Motor neuron (in vitro differentiated cells): ENCODE data around the gene ITPR1. TPM values are rescaled to one million over a fixed set of nuclear protein-coding genes. Genes with fewer than 3 reads are reported as not detected.
A peak's percentile ranks its signal among the peaks of the same experiment; 100 is the strongest.

Experiments used
- ATAC-seq, 8 experiments: fragments of 200-7000 bp; cut with Tn5 transposase; replicated peaks in 6 of 8; 2 replicates each; pipeline ENCODE4 v1.8.0; 2021; ENCODE audit warnings: mild to moderate bottlenecking in 8 of 8, moderate library complexity in 8 of 8
- H3K27ac ChIP-seq, 2 donors: fragments of 250-450 bp; sonication (Bioruptor Pico); 2 replicates each; pipeline ENCODE4 v1.9.0; 2021; ENCODE audit warnings: antibody characterized with exemption in 2 of 2, mild to moderate bottlenecking in 2 of 2, moderate library complexity in 1 of 2
- H3K4me1 ChIP-seq, 2 donors: fragments of 250-450 bp; sonication (Bioruptor Pico); replicated peaks in 1 of 2; 2 replicates each; pipeline ENCODE4 v1.6.1; 2021; ENCODE audit warnings: antibody characterized with exemption in 2 of 2, mild to moderate bottlenecking in 2 of 2, moderate library complexity in 1 of 2
- H3K4me3 ChIP-seq, 5 donors: fragments of 250-450 bp; sonication (Bioruptor Pico); 2 replicates each; pipeline ENCODE4 v1.9.0; 2021; ENCODE audit warnings: antibody characterized with exemption in 5 of 5, mild to moderate bottlenecking in 5 of 5, moderate library complexity in 4 of 5
- WGBS, 10 experiments: fragments of 450-650 bp; shearing (Covaris generic); methylation state at CpG; one replicate each; pipeline ENCODE4 v1.0.0; 2022; 5-methylcytosine and 5-hydroxymethylcytosine counted together
- in situ Hi-C, 9 experiments: fragments of 400-800 bp; cut with MboI; loops; one replicate each; pipeline ENCODE4 v1.15.0; 2021; ENCODE audit warnings: low sequenced_read_pairs in 9 of 9, low pct_unique_long_range_greater_than_20kb in 2 of 9; ENCODE audit not compliant: unreplicated experiment in 9 of 9
- total RNA-seq, 8 experiments: library from RNA; unstranded; fragments of 300-600 nt; gene quantifications; 2 replicates each; pipeline versions ENCODE4 v1.2.3 to v1.2.4, GENCODE V29; 2022

Gene ITPR1
- total RNA-seq, 8 experiments from 2014 or later: 2.2 to 167 (median 12.2) TPM

GRCh38 chr3:4771243-4771642 is 278.1 kb downstream of the ITPR1 start:
- in situ Hi-C loops: no loop called here
- no peak overlapping the region for H3K4me3 ChIP-seq
- H3K4me1 ChIP-seq: peaks cover 0 to 1% of the 10 kb centered on the region in 2 donors
- no peak for ATAC-seq
- no peak overlapping the region for H3K27ac ChIP-seq
- 79 to 100% (median 84%) methylated on average over 1 to 5 of the region's 5 CpGs; no CpG with 5 or more reads in 2 of the 10 experiments for WGBS, 10 experiments

GRCh38 chr3:4772171-4772804 is 279.1 kb downstream of the ITPR1 start:
- no peak overlapping the region for H3K27ac ChIP-seq
- ATAC-seq: peak in 2 of 8 experiments; percentile 40 to 45
- H3K4me3 ChIP-seq: no peak overlapping the region
- WGBS, 10 experiments: 17 to 90% (median 76%) methylated on average over 1 to 4 of the region's 4 CpGs; no CpG with 5 or more reads in 5 of the 10 experiments
- H3K4me1 ChIP-seq: peaks cover 10 to 12% of the 10 kb centered on the region in 2 donors
- in situ Hi-C loops: no loop called here

- 50 to 94% (median 85%) methylated on average over 1 to 8 of the region's 9 CpGs; no CpG with 5 or more reads in 3 of the 10 experiments for WGBS, 10 experiments
- Histone ChIP-seq H3K4me1 (peaks cover 14 to 17% of the 10 kb centered on the region in 2 donors), H3K4me3 (no peak overlapping the region), H3K27ac (no peak overlapping the region)
- ATAC-seq: no peak
- in situ Hi-C loops: no loop called here
Observed at GRCh38 chr3:4772858-4773257, 279.7 kb downstream of the ITPR1 start.

- in situ Hi-C loops: no loop called here
- ATAC-seq: no peak
- H3K4me1 ChIP-seq: peaks cover 17 to 20% of the 10 kb centered on the region in 2 donors
- H3K27ac ChIP-seq: no peak overlapping the region
- no peak overlapping the region for H3K4me3 ChIP-seq
- WGBS, 10 experiments: 29 to 83% (median 52%) methylated on average over 1 to 2 of the region's 2 CpGs; no CpG with 5 or more reads in 4 of the 10 experiments
Observed at GRCh38 chr3:4773583-4773982, 280.4 kb downstream of the ITPR1 start.

GRCh38 chr3:4774531-4774930 is 281.4 kb downstream of the ITPR1 start:
- H3K4me3 ChIP-seq: no peak overlapping the region
- in situ Hi-C loops: no loop called here
- peaks cover 17 to 20% of the 10 kb centered on the region in 2 donors for H3K4me1 ChIP-seq
- ATAC-seq: no peak
- WGBS, 10 experiments: 80 to 100% (median 91%) methylated on average over 1 to 3 of the region's 3 CpGs; no CpG with 5 or more reads in 4 of the 10 experiments
- H3K27ac ChIP-seq: no peak overlapping the region

GRCh38 chr3:4776399-4776979 is 283.3 kb downstream of the ITPR1 start:
- WGBS, 10 experiments: 40 to 100% (median 79%) methylated on average over 1 to 4 of the region's 4 CpGs

GRCh38 chr3:4776980-4777581 is 283.9 kb downstream of the ITPR1 start:
- ATAC-seq: peak in 7 of 8 experiments; percentile 89 to 99 (median 97)
- 25 to 86% (median 47%) methylated on average over 1 to 5 of the region's 5 CpGs; no CpG with 5 or more reads in 2 of the 10 experiments for WGBS, 10 experiments
- no peak overlapping the region for H3K4me3 ChIP-seq
- in situ Hi-C loops: no loop called here
- no peak overlapping the region for H3K27ac ChIP-seq
- H3K4me1 ChIP-seq: peaks cover 17 to 24% of the 10 kb centered on the region in 2 donors

More at GRCh38 chr3:4776399-4776979, 283.3 kb downstream of the ITPR1 start:
- peak in 1 of 8 experiments; percentile 5 for ATAC-seq
- in situ Hi-C loops: no loop called here
- Histone ChIP-seq H3K4me3 (no peak overlapping the region), H3K27ac (no peak overlapping the region), H3K4me1 (peaks cover 17 to 24% of the 10 kb centered on the region in 2 donors)

- 83 to 100% (median 100%) methylated on average over 2 of the region's 2 CpGs; no CpG with 5 or more reads in 4 of the 10 experiments for WGBS, 10 experiments
- no peak overlapping the region for H3K4me3 ChIP-seq
- in situ Hi-C loops: no loop called here
- no peak for ATAC-seq
- no peak overlapping the region for H3K27ac ChIP-seq
- H3K4me1 ChIP-seq: peaks cover 17 to 24% of the 10 kb centered on the region in 2 donors
Observed at GRCh38 chr3:4778119-4778518, 285.0 kb downstream of the ITPR1 start.

GRCh38 chr3:4778740-4779139 is 285.6 kb downstream of the ITPR1 start:
- no peak overlapping the region for H3K27ac ChIP-seq
- in situ Hi-C loops: no loop called here
- WGBS, 10 experiments: 100% methylated on average over 1 of the region's 1 CpG; no CpG with 5 or more reads in 6 of the 10 experiments
- no peak for ATAC-seq
- H3K4me3 ChIP-seq: no peak overlapping the region
- peaks cover 17 to 24% of the 10 kb centered on the region in 2 donors for H3K4me1 ChIP-seq

GRCh38 chr3:4780545-4780957 is 287.4 kb downstream of the ITPR1 start:
- 0 to 90% (median 63%) methylated on average over 1 to 3 of the region's 5 CpGs; no CpG with 5 or more reads in 6 of the 10 experiments for WGBS, 10 experiments
- in situ Hi-C loops: no loop called here
- peaks cover 17 to 24% of the 10 kb centered on the region in 2 donors for H3K4me1 ChIP-seq
- no peak overlapping the region for H3K27ac ChIP-seq
- H3K4me3 ChIP-seq: no peak overlapping the region
- ATAC-seq: no peak

- ATAC-seq: no peak
- no peak overlapping the region for H3K4me3 ChIP-seq
- WGBS, 10 experiments: 75 to 100% (median 91%) methylated on average over 1 to 3 of the region's 3 CpGs; no CpG with 5 or more reads in 3 of the 10 experiments
- H3K27ac ChIP-seq: no peak overlapping the region
- H3K4me1 ChIP-seq: peaks cover 9 to 15% of the 10 kb centered on the region in 2 donors
- in situ Hi-C loops: no loop called here
Observed at GRCh38 chr3:4782095-4782494, 288.9 kb downstream of the ITPR1 start.

- in situ Hi-C loops: no loop called here
- WGBS, 10 experiments: 71 to 100% (median 88%) methylated on average over 1 of the region's 1 CpG; no CpG with 5 or more reads in 7 of the 10 experiments
- Histone ChIP-seq H3K4me1 (peaks cover 0 to 1% of the 10 kb centered on the region in 2 donors), H3K4me3 (no peak overlapping the region), H3K27ac (no peak overlapping the region)
- no peak for ATAC-seq
Observed at GRCh38 chr3:4785551-4785950, 292.4 kb downstream of the ITPR1 start.

- in situ Hi-C loops: no loop called here
Observed at GRCh38 chr3:4786431-4786830, 293.3 kb downstream of the ITPR1 start.

More at GRCh38 chr3:4786431-4786830, 293.3 kb downstream of the ITPR1 start:
- Histone ChIP-seq H3K27ac (no peak overlapping the region), H3K4me1 (no peaks in the 10 kb centered on the region), H3K4me3 (no peak overlapping the region)
- ATAC-seq: no peak
- 50 to 100% (median 97%) methylated on average over 1 to 3 of the region's 3 CpGs; no CpG with 5 or more reads in 6 of the 10 experiments for WGBS, 10 experiments
